Muscle of leg (tissue), 11 donors: ENCODE measurements around the gene SLC22A15. TPM values are rescaled to one million over a fixed set of nuclear protein-coding genes. Genes with fewer than 3 reads are reported as not detected.
A peak's percentile ranks its signal among the peaks of the same experiment; 100 is the strongest.
"Not testable (repeated sequence)": the region's sequence is repeated elsewhere in the genome, so short reads cannot be mapped to it uniquely, and the experiment has no call there.

Experiments used
- DNase-seq: peaks from one replicate; pipeline ENCODE4 v3.0.0; 2013
- H3K27ac ChIP-seq: one replicate; pipeline ENCODE4 v1.5.1; 2013; ENCODE audit warnings: mild to moderate bottlenecking, low read length, control low read depth
- H3K27me3 ChIP-seq: one replicate; pipeline ENCODE4 v1.6.1; 2013; ENCODE audit warnings: low read length; ENCODE audit not compliant: control insufficient read depth, insufficient read depth
- H3K36me3 ChIP-seq: one replicate; pipeline ENCODE4 v1.6.1; 2013; ENCODE audit warnings: low read length; ENCODE audit not compliant: control insufficient read depth, insufficient read depth
- H3K4me1 ChIP-seq: one replicate; pipeline ENCODE4 v1.6.1; 2013; ENCODE audit warnings: low read length; ENCODE audit not compliant: control insufficient read depth, insufficient read depth
- H3K4me3 ChIP-seq: one replicate; pipeline ENCODE4 v1.5.1; 2013; ENCODE audit warnings: low read length, control low read depth
- H3K9me3 ChIP-seq: replicated peaks from 2 replicates; pipeline ENCODE4 v1.6.1; 2013; ENCODE audit warnings: low read depth, low read length; ENCODE audit not compliant: control insufficient read depth
- WGBS: methylation state at CpG from one replicate; pipeline ENCODE4 v1.1.5; 2013; ENCODE audit warnings: missing lambda C conversion rate; ENCODE audit not compliant: insufficient coverage; 5-methylcytosine and 5-hydroxymethylcytosine counted together
- polyA plus RNA-seq, 8 donors: library from polyadenylated mRNA; unstranded; fragments of 120-200 nt; gene quantifications; one replicate each; pipeline versions ENCODE4 v1.2.1 to v1.2.3, GENCODE V29; 2013; ENCODE audit warnings: inconsistent platforms in 1 of 8, low replicate concordance in 1 of 8; ENCODE audit not compliant: insufficient read length in 8 of 8, insufficient read depth in 1 of 8
- total RNA-seq: library from RNA; stranded (reverse); fragments of 120-200 nt; gene quantifications from one replicate; pipeline ENCODE4 v1.2.4, GENCODE V29; 2013

The SLC22A15 gene
- total and polyA plus RNA-seq, 9 donors: 0.40 to 1.1 (median 0.53) TPM

- Histone ChIP-seq H3K4me3 (no peak overlapping the region), H3K9me3 (no peaks in the 10 kb centered on the region), H3K36me3 (no peaks in the 10 kb centered on the region), H3K27me3 (no peaks in the 10 kb centered on the region), H3K27ac (no peak overlapping the region), H3K4me1 (no peaks in the 10 kb centered on the region)
- 45% methylated on average over 2 of the region's 2 CpGs for WGBS
- DNase-seq: no peak
These were observed 21.6 kb upstream of the SLC22A15 start for GRCh38 chr1:115954684-115955083.

GRCh38 chr1:115955228-115955627 lies 21.1 kb upstream of the SLC22A15 start:
- no peaks in the 10 kb centered on the region for H3K36me3 ChIP-seq
- WGBS: 83% methylated on average over 1 of the region's 1 CpG
- no peaks in the 10 kb centered on the region for H3K9me3 ChIP-seq
- H3K4me3 ChIP-seq: no peak overlapping the region
- no peaks in the 10 kb centered on the region for H3K4me1 ChIP-seq
- H3K27ac ChIP-seq: no peak overlapping the region
- DNase-seq: no peak
- no peaks in the 10 kb centered on the region for H3K27me3 ChIP-seq

DNA sequence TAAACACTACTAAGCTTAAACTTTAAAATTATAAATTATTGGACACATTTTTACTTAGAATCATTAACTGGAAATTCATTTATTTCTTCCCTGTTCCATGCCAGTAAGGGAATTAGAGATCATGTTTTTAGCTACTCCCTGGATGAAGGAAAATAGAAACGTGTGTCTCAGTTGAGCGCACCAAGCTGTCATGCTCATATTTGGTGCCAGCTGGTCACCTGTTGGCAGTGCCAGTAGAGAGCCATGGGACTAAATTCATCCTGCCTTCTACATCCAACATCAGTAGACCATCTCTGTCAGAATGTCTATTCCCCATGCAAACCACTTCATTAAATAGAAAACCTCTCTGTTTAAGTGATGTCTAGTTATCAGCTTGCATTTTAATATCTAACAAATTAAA lies 17.4 kb upstream of the SLC22A15 start:
- no peaks in the 10 kb centered on the region for H3K36me3 ChIP-seq
- 86% methylated on average over 1 of the region's 2 CpGs for WGBS
- no peak overlapping the region for H3K27ac ChIP-seq
- H3K4me1 ChIP-seq: no peaks in the 10 kb centered on the region
- no peak overlapping the region for H3K4me3 ChIP-seq
- no peaks in the 10 kb centered on the region for H3K9me3 ChIP-seq
- no peak for DNase-seq
- no peaks in the 10 kb centered on the region for H3K27me3 ChIP-seq

DNA sequence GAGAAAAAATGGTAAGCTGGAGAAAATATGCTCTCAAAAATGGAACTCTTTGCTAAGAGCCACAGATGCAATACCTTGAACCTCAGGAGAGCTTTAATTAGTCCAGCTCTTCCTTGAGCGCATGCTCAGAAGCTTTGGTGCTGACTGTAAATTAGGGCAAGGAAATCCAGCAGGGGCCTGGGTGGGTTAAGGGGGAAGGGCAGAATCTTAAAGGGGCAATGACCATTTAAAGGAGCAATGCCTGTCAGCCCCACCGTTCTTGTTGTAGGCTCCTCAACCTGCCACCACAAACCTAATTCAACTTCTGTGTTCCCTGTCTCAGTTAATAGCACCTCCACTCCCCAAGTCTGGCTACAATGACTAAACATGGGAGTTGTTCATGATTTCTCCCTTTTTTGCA lies 6.8 kb upstream of the SLC22A15 start:
- no peak for DNase-seq
- H3K4me3 ChIP-seq: no peak overlapping the region
- no peaks in the 10 kb centered on the region for H3K9me3 ChIP-seq
- H3K27me3 ChIP-seq: no peaks in the 10 kb centered on the region
- no peaks in the 10 kb centered on the region for H3K4me1 ChIP-seq
- no peak overlapping the region for H3K27ac ChIP-seq
- H3K36me3 ChIP-seq: no peaks in the 10 kb centered on the region
- WGBS: 13% methylated on average over 1 of the region's 2 CpGs

GRCh38 chr1:115971778-115972177 lies 4.5 kb upstream of the SLC22A15 start:
- not testable (repeated sequence) for H3K4me3 ChIP-seq, H3K4me1 ChIP-seq, H3K27ac ChIP-seq, DNase-seq, H3K9me3 ChIP-seq, H3K36me3 ChIP-seq
- peaks cover 13% of the 10 kb centered on the region for H3K27me3 ChIP-seq
- WGBS: 96% methylated on average over 3 of the region's 7 CpGs

- Histone ChIP-seq H3K4me1 (no peaks in the 10 kb centered on the region), H3K4me3 (no peak overlapping the region), H3K9me3 (no peaks in the 10 kb centered on the region), H3K27ac (no peak overlapping the region), H3K27me3 (peaks cover 21% of the 10 kb centered on the region), H3K36me3 (no peaks in the 10 kb centered on the region)
- no CpG with 5 or more reads among the region's 1 CpG for WGBS
- DNase-seq: no peak
These were observed 3.2 kb upstream of the SLC22A15 start for GRCh38 chr1:115973154-115973553.

DNA sequence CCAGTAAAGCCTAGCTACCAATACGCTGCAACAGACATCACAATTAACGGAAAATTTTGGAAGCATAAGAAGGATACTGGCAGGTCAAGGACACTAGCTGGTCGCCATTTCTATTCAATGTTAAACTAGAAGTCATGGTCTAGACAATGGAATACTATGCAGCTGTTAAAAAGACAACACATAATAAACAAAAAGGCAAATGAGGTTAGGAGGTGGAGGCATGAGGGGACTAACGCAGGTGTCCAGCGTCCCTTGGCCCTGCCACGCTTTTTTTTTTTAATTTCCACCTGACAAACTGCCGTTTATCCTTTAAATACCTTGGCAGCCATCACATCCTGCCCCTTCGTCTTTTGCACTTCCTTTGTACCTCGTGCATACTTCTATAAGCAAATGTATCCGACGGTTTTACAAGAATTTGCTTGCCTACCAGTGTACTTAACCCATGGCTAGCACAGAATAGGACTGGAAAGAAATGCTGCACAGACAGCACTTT lies 698 bp upstream of the SLC22A15 start:
- DNase-seq: no peak
- WGBS: 14% methylated on average over 7 of the region's 11 CpGs
- Histone ChIP-seq H3K27me3 (peaks cover 27% of the 10 kb centered on the region), H3K36me3 (no peaks in the 10 kb centered on the region), H3K4me3 (peak overlapping the region; percentile 43), H3K27ac (no peak overlapping the region), H3K4me1 (no peaks in the 10 kb centered on the region), H3K9me3 (no peaks in the 10 kb centered on the region)

GRCh38 chr1:115976921-115977498 lies 697 bp downstream of the SLC22A15 start:
- H3K9me3 ChIP-seq: no peaks in the 10 kb centered on the region
- no peak for DNase-seq
- H3K4me1 ChIP-seq: no peaks in the 10 kb centered on the region
- no peaks in the 10 kb centered on the region for H3K36me3 ChIP-seq
- H3K4me3 ChIP-seq: no peak overlapping the region
- WGBS: 52% methylated on average over 5 of the region's 15 CpGs
- H3K27me3 ChIP-seq: peaks cover 27% of the 10 kb centered on the region
- H3K27ac ChIP-seq: no peak overlapping the region

DNA sequence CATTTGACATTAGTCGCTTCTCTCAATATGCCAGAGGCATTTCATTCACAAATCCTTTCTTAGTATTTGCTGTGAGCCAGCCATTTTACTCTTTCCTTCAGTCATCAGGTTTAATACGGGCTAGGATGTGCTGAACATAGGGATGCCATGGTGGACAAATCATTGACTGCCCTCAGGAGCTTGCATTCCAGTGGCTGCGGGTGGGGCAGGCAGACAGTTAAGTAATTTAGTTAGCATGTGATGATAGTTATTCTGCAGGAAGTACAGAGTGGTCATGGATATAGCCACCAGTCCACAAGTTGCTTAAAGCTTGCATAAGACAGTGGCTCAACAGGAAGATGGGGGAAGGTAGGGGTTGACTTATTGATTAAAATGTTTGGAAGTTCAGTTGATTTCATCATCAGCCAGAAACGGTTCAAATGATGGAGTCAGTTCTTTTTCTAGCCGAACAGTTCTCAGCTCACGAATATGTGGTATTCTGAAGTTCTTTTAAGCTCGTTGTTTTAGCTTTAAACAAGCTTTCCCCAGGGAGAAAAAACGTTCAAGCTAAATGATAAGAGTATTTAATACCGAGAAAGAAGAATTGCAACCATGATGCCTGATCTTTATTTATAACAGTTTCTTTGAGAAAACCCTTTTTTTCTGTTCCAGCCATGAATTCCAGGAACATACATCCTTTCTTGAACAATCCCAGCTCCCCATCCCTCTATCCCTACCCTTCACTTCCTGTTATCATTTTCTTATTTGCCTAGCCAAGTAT lies 1.4 kb downstream of the SLC22A15 start:
- Histone ChIP-seq H3K36me3 (no peaks in the 10 kb centered on the region), H3K9me3 (no peaks in the 10 kb centered on the region), H3K4me3 (no peak overlapping the region), H3K27me3 (peaks cover 27% of the 10 kb centered on the region), H3K4me1 (no peaks in the 10 kb centered on the region), H3K27ac (no peak overlapping the region)
- DNase-seq: no peak
- 59% methylated on average over 3 of the region's 9 CpGs for WGBS

DNA sequence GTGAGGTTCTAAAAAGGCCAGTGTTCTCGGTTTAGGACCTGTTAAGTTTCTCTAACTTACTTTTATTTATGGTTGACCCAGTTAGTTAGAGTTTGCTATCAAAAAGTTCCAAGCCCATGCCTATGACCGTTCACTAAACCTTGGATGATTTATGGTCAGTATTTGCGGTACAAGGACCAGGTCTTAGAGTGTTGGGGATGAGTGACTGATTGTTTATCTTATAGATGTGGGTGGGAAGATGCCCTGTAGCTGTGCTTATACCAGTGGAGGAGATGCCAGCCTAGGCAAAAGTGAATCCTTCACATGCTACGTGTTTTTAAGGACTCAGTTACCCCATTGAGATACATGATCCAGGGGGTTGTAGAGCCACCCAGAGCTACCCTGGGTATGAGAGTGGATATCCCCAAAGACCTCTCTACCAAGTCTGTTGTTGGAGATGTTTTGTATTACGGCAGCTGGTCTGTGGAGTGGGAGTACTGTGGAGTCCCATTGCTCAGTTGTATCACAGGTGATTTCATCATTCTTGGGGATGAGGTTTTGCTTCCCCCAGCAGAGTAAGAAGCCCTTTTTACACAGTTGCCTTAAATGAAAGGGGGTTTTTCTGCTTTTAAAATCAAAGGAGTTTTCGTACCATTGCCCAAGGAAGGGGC lies 2.1 kb downstream of the SLC22A15 start:
- Histone ChIP-seq H3K9me3 (no peaks in the 10 kb centered on the region), H3K4me3 (no peak overlapping the region), H3K27ac (no peak overlapping the region), H3K36me3 (no peaks in the 10 kb centered on the region), H3K4me1 (no peaks in the 10 kb centered on the region), H3K27me3 (peaks cover 27% of the 10 kb centered on the region)
- no peak for DNase-seq
- WGBS: 97% methylated on average over 3 of the region's 6 CpGs
